IPS-15b (cell line): ENCODE data around the gene POLR1A.

Experiments used
- H3K27me3 ChIP-seq: one replicate; pipeline ENCODE4 v1.6.1; 2013; ENCODE audit warnings: low read length; ENCODE audit not compliant: control insufficient read depth, insufficient read depth
- H3K36me3 ChIP-seq: one replicate; pipeline ENCODE4 v1.6.1; 2013; ENCODE audit warnings: low read length; ENCODE audit not compliant: control insufficient read depth, insufficient read depth
- H3K4me1 ChIP-seq: one replicate; pipeline ENCODE4 v1.6.1; 2013; ENCODE audit warnings: mild to moderate bottlenecking, low read length; ENCODE audit not compliant: control insufficient read depth, insufficient read depth
- H3K4me3 ChIP-seq: one replicate; pipeline ENCODE4 v1.5.1; 2013; ENCODE audit warnings: low read depth, low read length
- H3K9ac ChIP-seq: one replicate; pipeline ENCODE4 v1.6.1; 2013; ENCODE audit warnings: low read depth, mild to moderate bottlenecking, low read length
- H3K9me3 ChIP-seq: one replicate; pipeline ENCODE4 v1.6.1; 2013; ENCODE audit warnings: mild to moderate bottlenecking, low read length; ENCODE audit not compliant: control insufficient read depth, insufficient read depth

Gene POLR1A

DNA sequence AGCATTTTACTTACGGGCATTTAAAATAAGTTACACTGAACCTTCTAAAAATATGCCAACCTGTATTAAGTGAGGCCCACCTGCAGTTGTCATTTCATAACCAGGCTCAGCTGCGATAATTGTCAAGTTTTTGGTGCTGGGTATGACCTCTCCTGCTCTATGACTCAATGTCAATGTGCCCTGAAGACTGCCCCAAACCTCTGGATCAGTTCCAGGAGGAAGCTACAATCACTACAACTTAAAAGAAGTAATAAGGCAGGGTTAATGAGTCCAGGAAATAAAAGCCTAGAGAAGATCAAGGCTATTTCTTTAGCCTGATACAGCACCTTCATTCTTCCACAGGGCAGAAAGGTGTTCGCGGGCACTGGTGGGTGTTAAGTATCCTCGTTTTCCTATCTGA, 22.9 kb downstream of the POLR1A start:
- Histone ChIP-seq H3K9ac (no peak overlapping the region), H3K27me3 (no peaks in the 10 kb centered on the region), H3K36me3 (peaks cover 35% of the 10 kb centered on the region), H3K9me3 (no peaks in the 10 kb centered on the region), H3K4me3 (no peak overlapping the region), H3K4me1 (no peaks in the 10 kb centered on the region)

DNA sequence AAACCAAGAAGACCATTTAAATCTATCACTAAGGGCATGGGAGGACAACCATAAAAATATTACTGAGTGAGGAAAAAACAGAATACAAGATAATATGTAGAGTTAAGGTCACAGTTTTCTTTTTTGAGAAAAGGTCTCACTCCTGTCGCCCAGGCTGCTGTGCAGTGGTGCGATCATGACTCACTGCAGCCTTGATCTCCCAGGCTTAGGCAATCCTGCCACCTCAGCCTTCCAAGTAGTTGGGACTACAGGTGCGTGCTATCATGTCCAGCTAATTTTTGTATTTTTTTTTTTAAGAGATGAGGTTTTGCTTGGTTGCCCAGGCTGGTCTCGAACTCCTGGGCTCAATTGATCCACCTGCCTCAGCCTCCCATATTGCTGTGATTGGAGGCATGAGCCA, 24.0 kb downstream of the POLR1A start:
- Histone ChIP-seq H3K9ac (no peak overlapping the region), H3K4me1 (no peaks in the 10 kb centered on the region), H3K27me3 (no peaks in the 10 kb centered on the region), H3K4me3 (no peak overlapping the region), H3K9me3 (no peaks in the 10 kb centered on the region), H3K36me3 (peaks cover 42% of the 10 kb centered on the region)

DNA sequence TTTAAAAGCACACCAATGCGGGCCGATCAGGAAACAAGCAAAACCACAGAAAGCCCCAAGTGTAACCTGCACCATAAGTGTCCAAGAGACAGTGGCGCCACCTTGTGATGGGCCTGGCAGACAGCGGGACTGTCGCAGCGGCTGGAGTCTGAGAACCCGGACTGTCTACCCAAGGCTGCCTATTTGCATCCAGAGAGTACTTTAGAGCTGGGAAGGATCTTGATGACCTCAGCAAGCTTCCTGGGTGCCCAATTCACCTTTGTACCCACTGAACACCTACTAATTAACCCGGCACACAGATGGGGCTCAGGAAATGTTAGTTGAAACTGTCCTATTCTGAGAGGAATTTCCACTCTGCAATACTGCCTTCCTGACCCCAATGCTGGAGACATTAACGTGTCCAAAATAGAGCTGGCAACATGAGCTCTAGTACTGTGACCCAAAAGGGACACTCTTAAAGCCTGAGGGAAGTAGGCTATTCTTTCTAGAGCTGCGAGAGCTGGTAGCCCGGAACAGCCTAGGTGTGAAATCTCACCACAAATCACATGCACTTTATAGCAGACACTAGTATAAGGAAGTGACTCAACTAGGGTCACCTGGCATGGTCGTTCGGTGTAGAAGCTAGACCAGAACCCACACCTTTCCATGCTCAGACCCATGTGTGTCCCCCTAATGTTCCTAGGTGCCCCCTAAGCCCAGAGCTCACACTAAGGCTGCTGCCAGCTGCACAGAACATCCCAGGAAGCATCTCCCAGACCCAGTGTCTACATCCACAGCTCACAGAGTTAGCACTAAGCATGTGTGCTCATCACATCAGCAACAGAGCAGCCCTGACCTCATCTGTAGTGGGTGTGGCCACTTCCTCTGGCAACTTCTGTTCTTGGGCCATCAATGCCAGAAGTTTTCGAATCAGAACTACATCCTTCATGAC, 25.4 kb downstream of the POLR1A start:
- no peaks in the 10 kb centered on the region for H3K4me1 ChIP-seq
- peaks cover 45% of the 10 kb centered on the region for H3K36me3 ChIP-seq

DNA sequence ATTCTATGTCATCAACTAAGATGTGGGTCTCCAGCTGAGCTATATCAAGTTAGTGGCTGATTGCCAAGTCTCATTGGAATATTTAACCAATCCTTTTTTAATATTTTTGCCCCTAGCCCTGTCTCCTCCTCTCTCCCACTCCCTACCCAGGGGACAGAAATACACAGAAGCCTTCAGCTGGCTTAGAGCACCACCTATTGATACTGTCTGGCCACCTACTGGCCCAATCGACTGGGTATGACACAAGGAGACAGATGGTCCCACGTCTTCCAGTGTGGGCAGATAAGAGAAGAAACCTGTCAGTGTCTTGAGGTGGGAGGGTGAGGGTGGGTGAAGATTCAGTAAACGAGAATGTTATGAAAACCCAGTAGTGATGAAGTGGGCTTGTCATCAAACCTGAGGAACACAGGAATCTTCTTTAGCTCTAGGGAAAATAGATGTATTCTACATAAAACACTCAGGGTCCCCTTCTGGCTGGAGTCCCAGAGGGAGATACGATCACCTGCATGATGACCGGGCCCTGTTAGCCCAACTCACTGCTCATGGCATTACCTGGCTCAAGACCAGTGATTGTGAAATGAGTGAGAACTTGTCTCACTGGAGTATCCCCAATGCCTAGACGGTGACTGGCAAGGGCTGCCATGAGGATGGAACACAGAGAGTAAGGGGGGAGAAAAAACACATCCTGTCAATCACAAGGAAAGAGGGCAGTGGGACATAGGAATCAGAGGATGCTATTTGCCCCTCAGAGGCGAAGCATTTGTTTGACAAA, 26.7 kb downstream of the POLR1A start:
- Histone ChIP-seq H3K4me3 (no peak overlapping the region), H3K9me3 (no peaks in the 10 kb centered on the region), H3K9ac (no peak overlapping the region), H3K27me3 (no peaks in the 10 kb centered on the region), H3K36me3 (peaks cover 53% of the 10 kb centered on the region), H3K4me1 (no peaks in the 10 kb centered on the region)

More for the DNA sequence above, 25.4 kb downstream of the POLR1A start:
- Histone ChIP-seq H3K4me3 (no peak overlapping the region), H3K27me3 (no peaks in the 10 kb centered on the region), H3K9ac (no peak overlapping the region), H3K9me3 (no peaks in the 10 kb centered on the region)

DNA sequence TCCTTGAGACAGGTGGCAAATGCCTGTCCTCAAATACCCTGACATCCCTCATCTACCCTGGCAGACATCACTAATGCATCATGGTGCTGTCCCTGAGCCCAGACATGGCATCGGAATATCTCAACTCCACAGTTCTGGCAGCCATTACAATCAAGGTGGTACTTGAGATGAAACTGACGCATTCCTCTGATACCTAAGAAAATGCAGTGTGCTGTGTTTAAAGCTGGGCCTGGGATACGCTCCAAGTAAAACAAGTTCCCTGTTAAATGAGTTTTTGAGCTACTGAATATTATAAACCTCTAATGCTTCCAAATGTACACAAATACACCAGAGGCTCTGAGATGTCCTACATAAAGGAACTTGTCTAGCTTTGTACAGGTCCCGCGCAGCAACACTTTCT, 29.8 kb downstream of the POLR1A start:
- H3K4me3 ChIP-seq, result no peak overlapping the region
- H3K27me3 ChIP-seq, result no peaks in the 10 kb centered on the region
- no peak overlapping the region for H3K9ac ChIP-seq
- H3K4me1 ChIP-seq, result no peaks in the 10 kb centered on the region
- no peaks in the 10 kb centered on the region for H3K9me3 ChIP-seq
- peaks cover 75% of the 10 kb centered on the region for H3K36me3 ChIP-seq

DNA sequence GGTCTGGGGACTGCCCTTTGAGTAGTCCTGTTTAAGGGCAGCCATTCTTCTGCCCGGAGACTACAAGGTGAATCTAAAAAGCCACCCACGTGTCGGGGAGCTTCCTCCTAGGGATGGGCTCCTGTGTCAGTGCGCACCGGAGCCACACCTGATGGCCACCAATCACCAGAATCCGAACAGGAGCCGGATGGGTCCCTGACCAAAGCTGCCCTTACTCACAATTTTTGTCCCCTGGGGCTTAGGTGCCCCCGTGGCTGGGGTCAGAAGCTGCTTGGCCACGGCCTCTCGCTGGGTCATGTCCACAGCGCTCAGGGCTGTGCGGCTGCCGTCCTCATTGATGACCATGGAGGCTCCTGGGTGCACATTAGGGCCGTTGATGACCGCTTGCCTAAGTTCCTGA, 30.9 kb downstream of the POLR1A start:
- H3K4me1 ChIP-seq, result no peaks in the 10 kb centered on the region

DNA sequence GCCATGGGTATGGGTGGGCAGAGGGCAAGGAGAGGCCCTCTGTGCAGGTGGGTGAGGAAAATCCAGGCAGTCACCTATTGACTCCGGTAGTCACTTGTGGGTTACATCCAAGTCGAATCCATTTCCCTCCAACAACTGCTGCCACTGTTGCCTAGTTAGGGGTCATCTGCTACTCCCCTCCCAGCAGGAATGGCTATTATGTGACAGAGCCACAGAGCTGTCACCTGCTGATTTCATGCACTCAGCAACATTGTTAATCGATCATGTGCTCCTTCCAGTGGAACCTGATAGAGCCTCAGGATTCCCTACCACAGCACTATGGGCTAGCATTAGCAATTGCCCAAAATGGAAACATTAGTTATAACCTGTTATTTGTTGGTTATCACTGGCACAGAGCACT, 31.4 kb downstream of the POLR1A start:
- H3K36me3 ChIP-seq, result peaks cover 69% of the 10 kb centered on the region
- H3K4me1 ChIP-seq, result no peaks in the 10 kb centered on the region
- no peaks in the 10 kb centered on the region for H3K9me3 ChIP-seq
- H3K27me3 ChIP-seq, result no peaks in the 10 kb centered on the region
- H3K4me3 ChIP-seq, result no peak overlapping the region
- no peak overlapping the region for H3K9ac ChIP-seq

More for the DNA sequence above, 30.9 kb downstream of the POLR1A start:
- H3K9ac ChIP-seq, result no peak overlapping the region
- H3K27me3 ChIP-seq, result no peaks in the 10 kb centered on the region
- no peak overlapping the region for H3K4me3 ChIP-seq
- peaks cover 71% of the 10 kb centered on the region for H3K36me3 ChIP-seq
- no peaks in the 10 kb centered on the region for H3K9me3 ChIP-seq

DNA sequence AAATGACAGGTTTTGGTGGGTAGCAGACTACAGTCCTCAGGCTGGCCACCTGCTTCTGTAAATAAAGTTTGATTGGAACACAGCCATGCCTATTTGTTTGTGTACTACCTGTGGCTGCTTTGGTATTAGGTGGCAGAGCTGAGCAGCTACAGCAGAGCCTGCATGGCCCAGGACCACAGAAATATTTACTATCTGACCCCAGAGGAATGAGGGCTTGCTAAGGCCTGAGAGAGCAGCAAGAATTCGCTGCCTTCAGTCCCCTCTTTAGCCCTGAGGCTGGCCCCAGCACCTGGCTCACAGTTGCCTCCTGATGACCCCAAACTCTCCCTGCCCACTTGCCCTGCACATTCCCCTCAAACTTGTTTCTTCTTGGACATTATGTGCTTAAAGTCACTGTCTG, 32.5 kb downstream of the POLR1A start:
- Histone ChIP-seq H3K4me3 (no peak overlapping the region), H3K4me1 (no peaks in the 10 kb centered on the region), H3K36me3 (peaks cover 70% of the 10 kb centered on the region), H3K27me3 (no peaks in the 10 kb centered on the region), H3K9ac (no peak overlapping the region), H3K9me3 (no peaks in the 10 kb centered on the region)

DNA sequence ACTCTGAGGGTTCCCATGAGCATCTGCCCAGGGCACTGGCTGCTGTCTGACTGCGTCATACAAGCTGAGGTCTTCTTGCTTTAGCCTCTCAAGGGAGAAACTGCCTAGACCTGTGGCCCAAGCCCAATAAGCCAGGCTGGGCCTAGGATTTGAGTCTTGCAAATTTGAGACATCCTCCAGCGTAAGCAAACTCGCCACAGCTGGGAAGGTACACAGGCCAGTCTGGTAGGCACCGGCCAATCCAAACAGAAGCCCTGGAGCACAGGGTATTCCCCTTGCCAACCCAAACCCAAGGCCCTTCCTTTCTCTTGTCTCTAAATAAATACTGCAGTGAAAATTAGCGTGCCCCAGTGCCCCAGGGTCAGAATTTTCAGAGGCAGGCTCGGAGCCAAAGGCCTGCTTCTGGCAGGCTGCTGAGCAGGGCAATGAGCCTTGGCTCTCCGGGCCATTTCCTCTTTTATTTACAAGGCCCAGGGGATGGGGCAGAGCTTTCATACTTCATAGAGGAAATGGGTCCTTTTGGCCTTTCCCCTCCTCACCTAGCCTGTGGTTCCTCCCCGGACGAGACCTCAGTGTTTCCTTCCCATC, 33.3 kb downstream of the POLR1A start:
- no peaks in the 10 kb centered on the region for H3K9me3 ChIP-seq
- H3K9ac ChIP-seq, result no peak overlapping the region
- H3K27me3 ChIP-seq, result no peaks in the 10 kb centered on the region
- H3K4me3 ChIP-seq, result no peak overlapping the region
- H3K4me1 ChIP-seq, result no peaks in the 10 kb centered on the region
- peaks cover 69% of the 10 kb centered on the region for H3K36me3 ChIP-seq

DNA sequence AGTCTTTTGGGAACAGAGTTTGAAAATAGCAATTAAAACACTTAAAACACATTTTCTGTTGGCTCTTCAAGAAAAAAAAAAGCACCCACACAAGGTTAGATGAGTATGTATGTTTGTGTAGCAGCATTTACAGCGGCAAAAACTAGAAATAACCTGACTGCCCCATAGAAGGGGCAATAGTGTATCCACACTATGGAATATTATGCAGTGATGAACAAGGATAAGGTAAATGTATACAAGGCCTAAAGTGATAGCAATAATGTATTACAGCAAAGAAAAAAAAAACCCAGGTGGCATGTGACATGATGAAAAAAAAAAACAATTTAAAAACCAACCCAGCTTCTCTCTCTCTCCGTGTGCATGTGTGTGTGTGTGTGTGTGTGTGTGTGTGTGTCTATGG, 34.8 kb downstream of the POLR1A start:
- Histone ChIP-seq H3K9ac (no peak overlapping the region), H3K36me3 (peaks cover 64% of the 10 kb centered on the region), H3K27me3 (no peaks in the 10 kb centered on the region), H3K4me3 (no peak overlapping the region), H3K4me1 (no peaks in the 10 kb centered on the region), H3K9me3 (no peaks in the 10 kb centered on the region)

DNA sequence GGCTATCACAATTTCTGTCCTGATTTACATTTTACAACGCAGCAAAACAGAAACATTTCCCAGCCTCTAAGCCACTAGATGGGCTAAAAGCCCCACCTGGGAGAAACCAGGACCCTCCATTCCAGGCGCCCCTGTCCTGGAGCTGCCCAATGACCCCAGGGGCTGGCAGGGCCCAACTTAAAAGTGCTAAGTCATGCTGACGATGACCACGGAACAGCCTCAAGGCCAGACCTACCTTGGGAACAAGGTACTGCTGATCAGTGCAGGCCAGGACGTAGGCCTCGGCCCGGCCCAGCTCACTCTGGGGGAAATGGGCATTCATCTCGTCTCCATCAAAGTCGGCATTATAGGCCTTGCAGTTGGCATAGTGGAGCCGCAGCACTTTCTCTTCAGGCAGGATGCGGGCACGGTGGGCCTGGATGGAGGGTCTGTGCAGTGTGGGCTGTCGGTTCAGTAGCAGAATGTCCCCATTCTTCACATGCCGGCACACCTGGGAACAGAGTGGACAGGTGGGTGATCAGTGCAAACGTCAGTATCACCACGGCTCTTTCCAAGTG, 35.8 kb downstream of the POLR1A start:
- Histone ChIP-seq H3K36me3 (peaks cover 68% of the 10 kb centered on the region), H3K9ac (no peak overlapping the region), H3K4me1 (no peaks in the 10 kb centered on the region)

More for the DNA sequence above, 35.8 kb downstream of the POLR1A start:
- H3K4me3 ChIP-seq, result no peak overlapping the region
- no peaks in the 10 kb centered on the region for H3K27me3 ChIP-seq
- no peaks in the 10 kb centered on the region for H3K9me3 ChIP-seq
